Stimulated activated naive CD4-positive, alpha-beta T cell (primary cell): Measurements from ENCODE around the gene FAM83G.

ENCODE experiments used
- DNase-seq, 6 experiments: peaks; one replicate each; lab custom pipeline; 2025; lab: John Stamatoyannopoulos, UW

The FAM83G gene

GRCh38 chr17:18920911-18921441, 83.6 kb downstream of the FAM83G start:
- DNase-seq: peak in 3 of 6 experiments; percentile 27 to 37 (median 32)

- no peak for DNase-seq
These were observed 84.6 kb downstream of the FAM83G start for GRCh38 chr17:18919963-18920362.
